ENCODE results near the gene CTSV.
"Not testable (repeated sequence)": the region's sequence is repeated elsewhere in the genome, so short reads cannot be mapped to it uniquely, and the experiment has no call there.

Gene CTSV

DNA sequence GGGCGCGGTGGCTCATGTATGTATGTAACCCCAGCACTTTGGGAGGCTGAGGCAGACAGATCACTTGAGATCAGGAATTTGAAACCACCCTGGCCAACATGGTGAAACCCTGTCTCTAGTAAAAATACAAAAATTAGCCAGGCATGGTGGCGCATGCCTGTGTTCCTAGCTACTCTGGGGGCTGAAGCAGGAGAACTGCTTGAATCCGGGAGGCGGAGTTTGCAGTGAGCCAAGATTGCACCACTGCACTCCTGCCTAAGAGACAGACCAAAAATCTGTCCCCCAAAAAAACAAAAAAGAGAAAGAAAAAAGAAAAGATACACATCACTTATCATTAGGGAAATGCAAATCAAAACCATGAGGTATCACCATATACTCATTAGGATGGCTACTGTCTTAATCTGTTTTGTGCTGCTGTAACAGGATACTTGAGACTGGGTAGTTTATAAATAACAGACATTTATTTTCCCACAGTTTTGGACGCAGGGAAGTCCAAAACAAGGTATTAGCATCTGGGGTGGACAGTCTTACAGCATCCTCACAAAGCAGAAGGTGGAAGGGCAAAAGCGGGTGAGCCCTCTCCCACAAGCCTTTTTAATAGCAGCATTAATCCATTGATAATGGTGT is 55.3 kb downstream of the CTSV start:
- DNase-seq; intact Hi-C loops (cut with DNase I): not testable (repeated sequence)

Data from head of caudate nucleus (tissue), 42 donors.